Activated CD4-positive, alpha-beta T cell treated with anti-CD3 and anti-CD28 coated beads for 48 hours (primary cell): ENCODE data around the gene IQSEC1.

Experiments
- DNase-seq: peaks from one replicate; pipeline ENCODE4 v3.0.0-alpha.2; 2020

The IQSEC1 gene

DNA sequence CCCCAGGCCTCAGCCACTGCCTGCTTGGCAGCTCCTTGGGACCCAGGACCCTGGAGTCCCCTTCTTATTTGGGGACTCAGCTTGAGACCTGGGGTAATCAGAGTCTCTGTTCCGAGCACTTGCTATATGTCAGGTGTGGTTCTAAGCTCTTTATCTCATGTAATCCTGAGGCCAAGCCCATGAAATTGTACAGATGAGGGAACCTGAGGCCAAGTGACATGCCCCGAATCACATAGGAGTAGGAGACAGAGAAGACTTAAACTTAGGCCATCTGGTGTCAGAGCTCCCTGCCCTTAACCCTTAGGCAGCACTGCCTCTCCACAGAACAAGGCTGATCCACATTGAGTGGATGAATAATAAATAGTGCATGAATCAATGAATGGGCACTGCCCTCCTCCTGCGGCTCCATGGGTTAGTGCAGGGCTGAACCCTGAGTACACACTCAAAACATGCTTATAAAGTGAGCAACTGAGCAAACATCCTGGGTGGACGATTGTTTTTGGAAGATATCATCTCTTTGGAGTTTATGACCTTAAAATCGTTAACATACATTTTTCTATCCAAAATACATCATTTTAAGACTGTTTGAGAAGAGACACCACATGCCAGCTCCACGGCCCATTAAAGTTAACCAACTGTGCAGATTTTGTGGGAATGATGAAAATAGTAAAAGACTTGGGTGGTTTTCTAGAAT lies 33.2 kb upstream of the IQSEC1 start:
- no peak for DNase-seq

DNA sequence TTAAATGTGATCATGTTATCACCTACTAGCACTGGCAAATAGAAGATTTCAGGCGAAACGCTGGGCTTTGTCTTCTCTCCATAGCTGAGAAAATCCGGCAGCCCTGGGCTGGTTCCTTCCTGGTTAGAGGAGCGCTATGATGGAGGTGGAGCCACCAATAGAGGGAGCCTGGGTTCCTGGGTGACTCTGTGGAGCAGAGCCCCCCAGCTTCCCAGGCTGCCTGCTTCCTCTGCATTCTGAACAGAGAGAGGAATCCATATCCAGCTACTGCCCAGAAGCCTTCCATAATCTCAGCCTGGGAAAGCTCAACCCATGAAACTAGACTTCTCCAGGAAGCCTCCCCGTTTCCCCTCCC lies 32.6 kb upstream of the IQSEC1 start:
- no peak for DNase-seq

DNA sequence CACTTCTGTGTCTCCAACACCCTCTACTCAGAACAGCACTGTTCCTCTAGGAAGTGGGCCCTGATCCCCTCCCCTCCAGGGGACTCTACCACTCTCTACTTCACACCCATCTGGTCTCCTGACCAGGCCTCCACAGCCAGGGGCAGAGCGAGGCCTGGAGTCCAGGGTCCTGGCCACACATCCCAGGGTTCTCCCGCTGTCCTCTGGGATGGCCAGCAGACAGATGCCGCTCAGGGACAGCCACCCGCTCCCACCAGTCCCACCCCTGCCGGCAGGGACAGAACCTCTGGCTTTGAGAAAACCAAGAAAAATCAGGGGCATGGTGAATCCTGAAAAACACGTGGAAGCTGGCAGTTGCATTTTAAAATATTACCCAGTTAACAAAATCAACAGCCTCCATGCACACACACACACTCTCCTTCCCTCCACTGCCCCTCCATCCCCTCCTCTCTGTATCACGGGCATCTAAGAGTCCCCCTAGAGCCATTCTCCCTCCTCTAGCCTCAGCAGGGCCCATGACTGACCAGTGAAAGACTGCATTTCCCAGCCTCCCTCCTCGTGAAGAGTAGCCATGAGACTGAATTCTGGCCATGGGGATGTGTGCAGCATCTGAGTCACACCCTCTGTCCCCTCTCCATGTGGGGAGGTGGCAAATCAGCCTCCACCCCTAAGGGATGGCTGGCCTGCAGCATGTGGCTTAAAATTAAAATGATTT lies 32.1 kb upstream of the IQSEC1 start:
- DNase-seq: no peak

DNA sequence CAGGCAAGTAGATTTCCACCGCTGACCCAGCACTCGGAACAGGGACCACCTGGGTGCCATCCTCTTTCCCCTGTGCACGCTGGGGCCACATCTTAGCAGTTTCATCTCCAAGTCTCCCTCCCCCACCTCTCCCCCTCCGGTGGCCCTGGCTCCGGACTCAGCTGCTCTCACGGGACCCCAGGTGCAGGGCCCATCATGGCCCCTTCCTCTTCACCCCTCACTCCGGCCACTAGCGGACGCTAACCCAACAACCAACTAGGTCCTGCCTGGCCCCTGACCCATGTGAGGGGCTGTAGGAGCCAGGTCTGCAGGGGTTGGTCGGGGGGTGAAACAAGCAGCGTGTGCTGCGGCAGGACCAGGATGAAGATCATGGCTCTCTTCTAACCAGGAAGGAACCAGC lies 31.3 kb upstream of the IQSEC1 start:
- DNase-seq: no peak

DNA sequence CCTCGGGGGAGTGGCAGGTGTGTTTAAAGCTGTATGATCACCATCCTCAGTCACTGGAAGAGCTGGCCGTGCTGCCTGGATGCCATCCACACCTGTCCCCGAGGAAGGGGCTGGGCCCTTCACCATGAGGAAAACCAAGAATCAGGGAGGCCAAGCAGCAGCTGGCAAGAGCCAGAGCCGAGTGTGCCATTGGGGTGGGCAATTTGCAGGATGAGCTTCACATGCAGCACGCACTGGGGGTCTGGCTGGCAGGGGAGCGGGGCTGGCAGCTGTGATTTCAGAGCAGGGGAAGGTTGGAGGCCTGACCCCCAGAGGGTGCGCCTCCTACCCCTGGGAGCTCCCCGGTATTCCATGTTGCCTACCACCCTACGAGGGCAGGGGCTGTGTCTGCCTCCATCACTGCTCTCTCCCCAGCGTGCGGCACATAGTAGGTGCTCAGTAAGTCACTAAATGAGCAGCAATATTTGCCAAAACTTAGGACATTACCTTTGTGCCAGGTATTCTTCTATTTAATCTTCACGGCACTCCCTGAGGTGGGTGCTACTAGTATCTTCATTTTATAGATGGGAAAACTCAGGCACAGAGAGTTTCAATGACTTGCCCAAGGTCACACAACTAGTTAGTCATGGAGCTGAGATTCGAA lies 30.3 kb upstream of the IQSEC1 start:
- DNase-seq: no peak

DNA sequence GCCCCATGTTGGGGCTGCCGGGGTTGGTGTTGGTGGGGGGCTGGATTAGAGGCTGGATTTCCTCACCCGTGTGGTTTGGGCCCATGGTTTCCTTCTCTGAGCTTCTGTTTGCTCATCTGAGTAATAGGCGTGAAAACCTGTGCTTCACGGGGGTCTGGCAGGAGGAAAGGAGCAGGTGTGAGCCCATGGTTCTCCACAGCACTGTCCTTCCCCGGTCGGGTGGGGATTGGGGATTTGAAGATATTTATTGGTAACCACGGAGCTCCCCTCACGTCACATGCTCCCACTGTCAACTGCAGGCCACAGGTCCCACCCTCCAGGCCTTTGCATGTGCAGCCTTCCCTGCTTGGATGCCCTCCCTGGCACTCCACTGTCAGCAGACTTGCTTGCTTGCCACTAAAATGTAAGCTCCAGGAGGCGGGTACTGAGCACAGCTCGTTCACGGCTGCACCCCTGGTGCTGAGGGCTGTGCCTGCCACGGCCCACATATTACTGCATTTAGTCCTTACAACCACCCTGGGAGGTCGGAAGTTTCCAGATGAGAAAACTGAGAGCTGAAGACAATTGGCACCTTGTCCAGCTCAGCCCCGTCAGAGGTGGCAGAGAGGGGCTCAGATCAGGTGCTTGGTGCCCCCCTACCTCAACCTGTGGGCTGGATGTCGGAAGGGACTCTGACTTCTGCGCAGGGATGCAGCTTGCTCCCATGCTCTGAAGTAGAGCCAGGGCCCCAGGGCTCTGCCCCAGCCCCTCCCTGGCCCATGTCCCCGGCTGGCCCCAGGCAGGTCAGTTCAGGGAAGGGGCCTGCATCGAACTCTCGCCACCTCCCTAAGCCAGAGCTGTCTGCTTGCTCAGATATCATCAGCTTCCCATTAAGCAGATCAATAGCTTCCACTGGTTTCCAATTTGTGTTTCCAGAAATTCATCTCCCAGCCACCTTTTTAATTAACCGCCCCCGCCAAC lies 29.4 kb upstream of the IQSEC1 start:
- no peak for DNase-seq

DNA sequence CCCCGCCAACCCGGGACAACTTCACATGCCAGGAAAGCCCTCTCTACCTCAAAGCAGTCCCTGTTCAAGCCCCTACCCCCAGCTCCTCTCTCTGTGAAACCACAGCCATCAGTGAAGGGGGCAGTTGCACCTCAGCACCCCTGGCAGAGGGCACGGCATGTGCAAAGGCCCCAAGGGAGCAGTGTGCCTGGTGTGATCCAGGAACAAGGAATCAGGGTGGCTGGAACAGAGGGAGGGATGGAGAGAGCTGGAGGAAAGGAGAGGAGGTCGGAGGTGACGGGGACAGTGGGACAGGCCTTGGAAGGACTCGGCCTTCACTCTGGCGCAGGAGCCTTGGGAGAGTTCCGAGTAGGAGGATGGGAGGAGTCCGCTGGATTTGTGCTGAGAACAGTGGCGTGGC lies 26.5 kb upstream of the IQSEC1 start:
- DNase-seq: no peak

DNA sequence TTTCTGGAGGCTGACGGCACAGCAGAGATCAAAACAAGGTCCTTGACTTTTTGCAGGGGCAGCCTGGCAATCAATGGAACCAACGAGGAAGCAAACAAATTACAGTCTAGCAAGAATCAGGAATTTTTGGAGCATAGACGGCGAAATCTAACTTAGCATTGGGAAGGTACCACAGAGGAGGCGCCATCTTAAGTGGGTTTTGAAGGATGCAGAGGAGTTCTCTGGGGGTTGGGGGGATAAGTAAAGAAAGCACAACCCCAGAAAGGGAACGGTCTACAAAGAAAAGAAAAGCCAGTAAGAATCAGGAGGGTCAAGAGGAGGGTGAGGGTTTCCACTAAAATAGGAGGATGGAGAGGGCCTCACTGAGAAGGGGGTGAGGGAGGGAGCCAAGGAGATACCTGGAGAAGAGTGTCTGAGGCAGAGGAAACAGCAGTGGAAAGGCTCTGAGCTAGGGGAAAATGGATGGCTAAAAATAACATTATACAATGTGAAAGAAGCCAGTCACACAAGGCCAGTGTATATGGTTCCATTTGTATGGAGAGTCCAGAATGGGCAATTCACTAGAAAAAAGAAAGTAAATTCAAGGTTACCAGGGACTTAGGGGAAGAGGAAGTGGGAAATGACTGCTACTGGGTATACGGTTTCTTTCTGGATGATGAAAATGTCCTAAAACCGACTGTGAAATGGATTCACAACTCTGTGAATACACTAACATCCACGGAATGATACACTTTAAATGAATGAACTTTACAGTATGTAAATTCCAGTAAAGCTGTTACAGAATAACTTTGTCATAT lies 25.2 kb upstream of the IQSEC1 start:
- DNase-seq: no peak

DNA sequence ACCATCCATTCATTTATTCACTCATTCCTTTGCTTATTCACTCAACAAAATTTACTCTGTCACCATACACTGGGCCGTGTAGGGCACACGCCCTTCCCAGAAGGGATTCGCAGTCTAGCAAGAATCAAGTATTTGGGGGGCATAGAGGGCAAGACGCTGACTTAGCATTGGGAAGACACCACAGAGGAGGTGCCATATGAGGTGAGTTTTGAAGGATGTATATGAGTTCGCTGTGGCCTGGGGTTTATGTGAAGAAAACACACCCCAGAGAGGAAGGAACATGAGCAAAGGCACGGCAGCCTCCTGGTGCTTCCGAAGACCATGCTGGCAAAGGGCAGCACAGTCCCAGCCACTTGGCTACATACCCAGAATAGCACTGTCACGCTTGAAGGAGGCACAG lies 23.1 kb upstream of the IQSEC1 start:
- no peak for DNase-seq

DNA sequence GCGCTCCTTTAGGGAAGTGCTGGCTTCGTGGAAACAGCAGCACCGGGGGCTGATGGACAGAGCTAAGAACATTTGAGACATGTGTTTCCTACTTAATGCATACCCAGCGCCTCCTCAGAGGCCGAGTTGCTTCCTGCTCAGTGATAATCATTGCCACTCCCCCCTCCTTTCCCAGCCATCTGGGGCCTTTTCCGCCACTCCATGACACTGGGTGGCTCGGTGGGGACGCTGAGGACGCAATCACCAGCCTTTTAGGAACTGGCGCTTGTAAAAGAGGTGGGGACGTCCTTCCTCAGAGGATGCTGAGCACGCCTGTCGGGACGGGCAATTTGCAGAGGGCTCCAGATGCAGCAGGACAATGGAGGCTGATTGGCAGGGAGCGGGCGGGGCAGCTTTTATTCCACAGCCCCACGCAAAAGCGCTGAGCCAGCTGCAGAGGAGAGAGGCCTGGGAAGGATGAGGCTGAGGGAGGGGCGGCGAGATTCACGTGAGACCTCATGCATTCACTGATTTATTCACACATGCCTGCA lies 22.2 kb upstream of the IQSEC1 start:
- no peak for DNase-seq

DNA sequence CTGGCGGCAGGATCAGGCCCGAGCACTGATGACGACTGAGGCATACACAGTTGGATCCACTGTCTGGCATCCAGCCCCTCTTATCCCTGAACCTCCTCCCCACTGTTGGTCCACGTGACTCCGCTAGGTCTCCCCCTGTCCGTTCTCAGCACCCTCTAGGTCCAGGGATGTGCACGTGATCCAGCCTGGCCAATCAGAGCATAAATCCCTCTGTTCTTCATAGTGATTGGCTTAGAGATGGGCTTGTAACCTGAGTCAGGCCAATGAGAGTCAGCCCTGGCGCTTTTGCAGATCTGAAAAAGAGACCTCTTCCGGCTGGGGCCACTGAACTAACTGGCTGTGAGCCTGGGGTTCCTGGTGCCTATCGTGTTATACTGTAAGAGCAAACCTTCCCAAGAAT lies 20.5 kb upstream of the IQSEC1 start:
- no peak for DNase-seq

DNA sequence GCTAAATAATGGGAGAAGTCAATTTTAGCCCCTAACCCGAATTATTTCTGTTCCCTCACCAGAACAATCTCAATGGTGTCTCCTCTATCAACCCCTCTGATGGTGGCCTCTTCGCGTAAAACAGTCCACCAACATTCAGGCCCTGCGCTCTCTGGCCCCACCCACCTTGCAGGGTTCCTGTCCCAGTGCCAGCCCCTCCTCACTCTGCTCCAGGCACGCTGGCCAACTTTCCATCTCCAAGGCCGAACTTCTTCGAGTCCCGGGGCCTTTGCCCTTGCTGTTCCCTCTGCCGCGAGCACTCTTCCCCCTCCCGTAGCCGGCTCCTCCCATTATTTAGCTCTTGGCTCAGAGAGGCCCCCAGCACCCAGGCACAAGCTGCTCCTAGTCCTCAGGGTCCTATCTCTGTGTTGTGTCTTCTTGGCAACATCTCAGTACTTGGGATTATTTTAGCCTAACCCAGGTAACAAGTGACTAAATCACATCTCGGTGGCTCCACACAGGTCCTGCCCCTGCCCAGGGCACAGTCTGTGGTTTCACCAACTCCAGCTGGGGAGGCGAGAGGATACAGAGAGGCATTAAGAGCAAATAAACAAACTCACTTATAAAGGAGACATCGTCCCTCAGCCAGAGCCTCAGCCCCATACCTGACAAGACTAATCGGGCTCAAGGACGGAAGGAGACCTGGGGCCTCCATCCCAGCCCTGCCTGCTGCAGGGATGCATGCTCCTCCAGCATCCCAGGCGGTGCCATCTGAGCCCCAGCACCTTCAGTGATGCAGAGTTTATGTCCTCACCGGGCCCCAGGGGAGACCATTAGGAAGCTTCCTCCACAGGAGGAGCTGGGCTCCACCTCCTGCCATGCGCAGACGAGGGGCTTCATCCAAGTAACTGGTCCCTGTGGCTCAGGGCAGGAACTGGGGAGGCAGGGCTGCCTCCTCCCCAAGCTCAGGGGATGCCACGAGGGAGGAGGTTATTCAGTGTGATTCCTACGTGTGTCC lies 19.7 kb upstream of the IQSEC1 start:
- no peak for DNase-seq

DNA sequence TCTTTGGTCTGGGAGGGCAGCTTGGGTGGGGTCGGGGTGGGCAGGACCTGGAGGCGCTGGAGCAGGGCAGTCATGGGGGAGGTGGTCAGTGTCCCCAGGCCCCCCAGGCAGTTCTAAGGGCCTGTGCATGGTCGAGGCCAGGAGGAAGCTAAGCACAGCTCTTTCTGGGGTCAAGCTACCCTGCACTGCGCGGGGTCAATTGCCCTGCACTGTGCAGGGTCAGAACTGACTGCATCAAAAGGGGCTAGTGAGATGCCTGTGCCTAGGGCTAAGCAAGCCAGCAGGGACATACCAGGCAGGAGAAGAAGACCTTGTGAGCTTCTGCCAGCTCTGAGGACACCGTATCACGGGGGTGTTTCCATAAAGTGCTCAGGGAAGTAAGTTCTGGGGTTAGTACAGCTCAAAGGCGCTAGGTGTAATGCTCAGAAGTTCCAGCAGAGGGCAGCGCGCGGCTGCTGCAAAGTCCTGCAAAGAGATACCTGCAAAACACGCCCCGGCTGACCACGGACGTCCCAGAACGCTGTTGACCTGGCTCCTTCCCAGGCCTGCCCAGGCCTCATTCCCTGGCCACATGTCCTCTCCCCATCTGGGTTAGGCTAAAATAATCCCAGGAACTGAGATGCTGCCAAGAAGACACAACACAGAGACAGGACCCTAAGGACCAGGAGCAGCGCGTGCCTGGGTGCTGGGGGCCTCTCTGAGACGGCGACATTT lies 18.8 kb upstream of the IQSEC1 start:
- peak; percentile 87 for DNase-seq

DNA sequence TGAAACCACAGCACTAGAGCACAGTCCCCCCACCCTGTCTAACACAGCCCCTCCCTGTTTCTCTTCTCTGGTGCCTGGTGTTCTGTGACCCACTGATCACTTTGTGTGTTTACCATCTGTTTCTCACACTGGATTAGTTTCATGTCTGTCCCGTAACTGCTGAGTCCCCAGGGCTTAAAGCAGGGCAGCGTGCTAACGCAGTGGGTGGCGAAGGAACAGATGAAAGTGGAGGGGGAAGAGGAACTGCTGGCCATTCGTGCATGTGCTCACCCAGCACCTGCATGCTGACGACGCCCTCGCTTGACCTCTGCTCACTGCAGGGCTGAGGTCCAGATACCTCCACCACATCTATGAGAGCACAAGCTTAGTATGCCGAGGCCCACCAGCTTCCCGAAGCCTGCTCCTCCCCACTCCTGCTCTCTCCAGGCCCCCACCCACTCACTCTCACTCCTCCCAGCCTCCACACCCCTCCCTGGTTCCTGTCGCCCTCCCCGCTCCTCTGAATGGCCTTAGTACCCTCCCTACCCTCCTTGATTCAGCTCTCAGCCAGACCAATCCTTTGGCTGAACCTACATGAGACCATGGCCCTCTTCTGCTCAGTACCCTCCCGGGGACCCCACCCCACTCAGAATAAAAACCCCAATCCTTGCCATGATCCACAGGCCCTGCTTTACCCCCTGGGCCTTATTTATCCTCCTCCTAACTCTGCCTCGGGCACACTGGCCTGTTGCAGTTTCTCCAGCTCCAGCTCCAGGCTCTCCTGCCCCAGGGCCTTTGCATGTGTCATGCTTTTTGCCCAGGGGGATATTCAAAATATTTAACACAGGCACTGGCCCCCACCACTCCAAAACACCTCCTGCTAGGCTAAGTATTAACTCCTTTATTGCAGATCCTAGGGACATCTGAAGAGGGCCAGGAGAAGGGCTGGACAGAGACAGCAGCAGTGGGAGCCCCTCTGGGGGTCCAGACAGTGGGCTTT lies 15.1 kb upstream of the IQSEC1 start:
- DNase-seq: no peak

DNA sequence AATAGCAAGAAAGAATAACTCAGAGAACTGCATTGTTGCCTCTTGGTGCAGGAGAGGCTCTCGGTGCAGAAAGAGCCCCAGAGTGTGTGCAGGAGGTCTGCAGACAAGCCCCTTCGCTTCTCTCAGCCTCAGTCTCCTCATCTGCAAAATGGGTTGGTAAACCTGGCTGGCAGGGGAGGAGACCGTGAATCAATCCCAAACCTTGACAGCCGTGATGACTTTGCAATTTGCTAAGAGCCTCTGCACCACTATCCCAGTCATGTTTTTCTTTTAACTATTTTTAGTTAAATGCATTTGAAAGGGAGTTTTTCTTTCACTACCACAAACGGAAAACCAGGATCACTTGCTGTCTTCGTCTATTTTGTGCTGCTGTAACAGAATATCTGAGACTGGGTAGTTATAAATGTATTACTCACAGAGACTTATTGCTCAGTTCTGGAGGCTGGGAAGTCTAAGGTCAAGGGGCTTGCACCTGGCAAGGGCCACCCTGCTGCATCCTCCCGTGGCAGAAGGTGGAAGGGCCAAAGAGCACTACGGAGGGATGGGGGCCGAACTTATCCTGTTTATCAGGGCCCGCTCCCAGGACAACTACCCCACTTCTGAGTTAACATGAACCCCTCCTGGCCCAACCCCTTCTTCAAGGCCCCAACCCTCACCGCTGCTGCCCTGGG lies 14.2 kb upstream of the IQSEC1 start:
- no peak for DNase-seq

DNA sequence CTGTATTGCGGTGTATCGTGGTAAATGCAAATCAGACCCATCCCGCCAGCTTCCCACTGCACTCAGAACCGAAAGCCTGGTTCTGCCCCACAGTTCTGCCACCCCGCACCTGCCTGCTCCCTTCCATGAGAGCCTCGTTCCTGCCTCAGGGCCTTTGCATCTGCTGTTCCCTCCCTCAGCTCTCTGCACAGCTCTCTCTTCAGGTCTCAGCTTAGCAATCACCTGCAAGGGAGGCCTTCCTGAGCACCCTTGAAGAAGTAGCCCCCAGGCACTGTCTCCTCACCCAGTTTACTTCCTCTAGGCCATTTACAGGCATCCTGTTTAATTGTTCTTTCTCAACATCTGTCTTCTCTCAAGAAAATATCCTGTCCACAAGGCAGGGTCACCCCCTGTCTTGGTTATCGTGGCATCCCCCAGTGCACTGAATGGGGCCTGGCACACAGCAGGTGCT lies 13.3 kb upstream of the IQSEC1 start:
- no peak for DNase-seq

DNA sequence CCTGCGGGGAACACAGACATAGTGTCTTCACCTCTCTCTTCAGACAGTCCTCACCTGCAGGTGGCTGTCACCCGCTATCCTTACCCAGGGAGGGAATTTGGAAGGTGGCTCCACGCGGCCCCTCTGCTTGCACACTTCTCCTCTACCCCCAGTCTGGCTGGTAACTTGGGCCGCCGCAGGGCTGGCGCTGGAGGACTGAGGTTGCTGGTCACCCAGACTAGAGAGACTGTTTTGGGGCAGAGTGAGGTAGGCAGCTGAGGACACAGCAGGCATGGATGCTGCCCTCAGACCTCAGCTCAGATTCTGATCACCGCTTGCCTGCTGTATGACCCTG lies 12.6 kb upstream of the IQSEC1 start:
- DNase-seq: no peak
